HG02970 (cell line): ENCODE results near the gene SLC4A1AP.
"Not testable (repeated sequence)": the region's sequence is repeated elsewhere in the genome, so short reads cannot be mapped to it uniquely, and the experiment has no call there.

ENCODE experiments used
- ATAC-seq: cut with Tn5 transposase; IDR thresholded peaks from one replicate; pipeline ENCODE4 v1.9.1; 2021; ENCODE audit warnings: mild to moderate bottlenecking, moderate library complexity, moderate number of reproducible peaks; ENCODE audit not compliant: unreplicated experiment, low FRiP score

The SLC4A1AP gene, protein sequence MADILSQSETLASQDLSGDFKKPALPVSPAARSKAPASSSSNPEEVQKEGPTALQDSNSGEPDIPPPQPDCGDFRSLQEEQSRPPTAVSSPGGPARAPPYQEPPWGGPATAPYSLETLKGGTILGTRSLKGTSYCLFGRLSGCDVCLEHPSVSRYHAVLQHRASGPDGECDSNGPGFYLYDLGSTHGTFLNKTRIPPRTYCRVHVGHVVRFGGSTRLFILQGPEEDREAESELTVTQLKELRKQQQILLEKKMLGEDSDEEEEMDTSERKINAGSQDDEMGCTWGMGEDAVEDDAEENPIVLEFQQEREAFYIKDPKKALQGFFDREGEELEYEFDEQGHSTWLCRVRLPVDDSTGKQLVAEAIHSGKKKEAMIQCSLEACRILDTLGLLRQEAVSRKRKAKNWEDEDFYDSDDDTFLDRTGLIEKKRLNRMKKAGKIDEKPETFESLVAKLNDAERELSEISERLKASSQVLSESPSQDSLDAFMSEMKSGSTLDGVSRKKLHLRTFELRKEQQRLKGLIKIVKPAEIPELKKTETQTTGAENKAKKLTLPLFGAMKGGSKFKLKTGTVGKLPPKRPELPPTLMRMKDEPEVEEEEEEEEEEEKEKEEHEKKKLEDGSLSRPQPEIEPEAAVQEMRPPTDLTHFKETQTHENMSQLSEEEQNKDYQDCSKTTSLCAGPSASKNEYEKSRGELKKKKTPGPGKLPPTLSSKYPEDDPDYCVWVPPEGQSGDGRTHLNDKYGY

DNA sequence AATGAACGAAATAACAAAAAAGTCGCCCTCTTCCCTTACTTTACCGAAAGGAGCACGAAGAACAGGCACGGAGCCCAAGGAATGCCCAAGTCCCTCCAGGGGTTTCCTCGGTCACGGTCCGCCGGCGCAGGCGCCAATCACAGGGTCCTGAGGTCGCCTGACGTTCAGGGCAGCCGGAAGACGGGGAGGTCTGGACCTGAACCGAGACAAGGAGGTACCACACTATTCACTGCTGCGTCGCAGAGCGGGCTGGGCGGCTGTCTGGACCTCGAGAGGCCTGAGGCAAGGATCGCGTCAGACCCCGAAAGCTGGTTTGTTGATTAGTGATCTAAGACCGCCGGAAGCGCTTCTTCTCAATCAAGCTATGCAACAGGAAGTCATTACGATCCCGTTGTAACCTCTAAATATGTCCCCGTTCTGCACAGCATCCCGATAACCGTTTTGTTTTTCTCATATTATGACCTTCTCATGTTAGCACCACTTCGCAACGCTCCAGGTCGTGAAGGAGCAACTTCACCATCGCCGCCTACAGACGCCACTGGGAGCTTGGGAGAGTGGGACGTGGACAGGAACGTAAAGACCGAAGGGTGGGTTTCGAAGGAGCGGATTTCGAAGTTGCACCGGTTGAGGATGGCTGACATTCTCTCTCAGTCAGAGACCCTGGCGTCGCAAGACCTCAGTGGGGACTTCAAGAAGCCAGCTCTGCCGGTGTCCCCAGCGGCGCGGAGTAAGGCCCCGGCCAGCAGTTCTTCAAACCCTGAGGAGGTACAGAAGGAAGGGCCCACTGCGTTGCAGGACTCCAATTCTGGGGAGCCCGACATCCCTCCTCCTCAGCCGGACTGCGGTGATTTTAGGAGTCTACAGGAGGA is at the start of gene SLC4A1AP, which contains the start of gene SUPT7L:
Gene SLC4A1AP (plus strand): TSS at position 605 of the 869 bp plus-strand sequence. CDS start 26 bp downstream, at position 631.
Gene SUPT7L (minus strand): TSS at position 330 of the 869 bp plus-strand sequence. CDS start 1,422 bp downstream, outside the sequence.
- ATAC-seq = peak; percentile 70

DNA sequence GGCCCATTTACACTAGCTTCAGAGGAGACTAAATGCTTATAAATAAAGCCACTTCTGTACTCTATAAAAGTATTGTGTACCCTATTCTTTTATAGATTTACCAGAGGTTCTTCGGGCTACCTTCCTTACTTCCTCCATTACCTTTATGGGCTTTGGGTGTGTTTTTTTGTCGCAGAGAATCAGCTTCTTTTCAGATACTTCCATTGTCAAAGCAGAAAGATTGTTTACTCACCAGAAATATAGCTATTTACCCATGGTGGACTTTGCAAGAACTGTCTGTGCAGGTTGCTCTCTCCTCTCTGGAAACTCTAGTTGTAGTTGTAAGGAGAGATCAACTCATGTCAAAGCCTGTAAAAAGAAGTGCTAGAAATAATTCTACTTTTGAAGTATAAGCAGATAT is 49.7 kb upstream of the SLC4A1AP start:
- ATAC-seq = no peak

DNA sequence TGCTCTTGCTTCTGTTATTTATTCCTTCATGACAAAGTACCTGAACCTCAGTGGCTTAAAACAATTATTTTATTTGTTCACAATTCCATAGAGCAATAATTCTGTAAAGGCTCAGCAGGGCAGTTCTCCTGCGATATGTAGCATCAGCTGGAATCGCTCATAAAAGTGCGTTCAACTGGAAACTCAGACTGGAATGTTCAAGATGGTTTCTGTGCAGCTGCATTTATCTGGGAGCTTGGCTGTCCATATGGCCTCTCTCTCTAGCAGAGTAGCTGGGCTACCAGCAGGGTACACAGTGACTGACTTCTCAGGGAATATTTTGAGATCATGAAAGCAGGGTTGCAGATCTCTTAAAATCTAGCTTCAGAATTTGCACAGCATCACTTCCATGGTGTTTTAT is 48.4 kb upstream of the SLC4A1AP start:
- no peak for ATAC-seq

DNA sequence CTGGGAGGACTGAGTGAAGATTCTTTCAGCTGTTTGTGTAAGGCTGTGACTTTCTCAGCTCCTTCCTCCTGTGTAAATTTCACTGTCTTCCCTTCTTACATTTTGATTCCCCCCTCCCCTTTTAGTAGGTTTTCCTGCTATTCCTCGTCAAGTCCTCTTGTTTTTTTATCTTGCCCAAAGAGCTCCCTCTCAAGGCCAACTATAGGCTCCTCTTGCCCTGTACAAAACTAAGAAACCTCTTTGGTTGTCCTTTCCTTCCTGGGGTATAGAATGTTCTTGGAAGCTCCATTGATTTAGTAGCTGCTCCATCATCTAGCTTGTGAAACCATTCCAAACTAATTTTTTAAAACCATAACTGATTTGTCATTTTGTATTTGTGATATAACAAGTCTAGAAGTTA is 42.2 kb upstream of the SLC4A1AP start:
- ATAC-seq = no peak

DNA sequence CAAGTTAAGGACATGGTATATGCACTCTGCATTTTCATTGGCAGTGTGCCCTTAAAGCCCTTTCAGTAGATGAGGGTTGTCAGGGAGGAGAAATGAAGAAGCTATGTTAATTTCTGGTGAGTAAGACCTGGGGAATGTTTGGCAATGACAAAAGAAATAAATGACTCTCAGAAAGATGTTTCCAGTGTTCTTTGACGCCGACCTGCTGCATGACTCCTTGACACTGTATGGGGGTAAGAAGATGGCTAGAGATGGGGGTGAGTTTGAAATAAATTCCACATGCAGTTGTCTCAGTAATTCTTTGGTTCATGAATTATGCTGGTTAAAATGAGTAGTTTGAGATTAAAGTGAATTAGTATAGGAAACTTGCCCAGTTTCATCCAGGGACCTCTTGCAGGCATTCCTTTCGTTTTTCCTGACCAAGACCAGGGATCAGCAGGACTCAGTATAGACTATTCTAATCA is 40.7 kb upstream of the SLC4A1AP start:
- no peak for ATAC-seq

DNA sequence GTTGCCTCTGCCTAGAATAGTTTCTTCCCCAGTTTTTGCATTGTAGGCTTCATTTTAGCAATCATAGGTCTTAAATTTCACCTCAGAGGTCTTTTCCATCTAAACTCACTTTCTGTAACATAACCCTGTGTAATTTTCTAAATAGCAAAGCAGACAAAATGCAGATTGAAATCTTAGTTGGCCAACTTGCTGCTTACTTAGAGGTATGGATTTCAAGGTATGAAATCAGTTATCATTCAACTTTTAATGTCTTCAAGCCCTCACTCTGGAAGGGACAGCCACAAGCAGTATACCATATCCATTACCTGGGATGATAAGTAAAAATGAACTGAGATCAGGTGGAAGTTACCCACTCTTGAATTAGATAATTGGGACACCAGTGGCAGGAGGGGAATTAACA is 38.7 kb upstream of the SLC4A1AP start:
- no peak for ATAC-seq

DNA sequence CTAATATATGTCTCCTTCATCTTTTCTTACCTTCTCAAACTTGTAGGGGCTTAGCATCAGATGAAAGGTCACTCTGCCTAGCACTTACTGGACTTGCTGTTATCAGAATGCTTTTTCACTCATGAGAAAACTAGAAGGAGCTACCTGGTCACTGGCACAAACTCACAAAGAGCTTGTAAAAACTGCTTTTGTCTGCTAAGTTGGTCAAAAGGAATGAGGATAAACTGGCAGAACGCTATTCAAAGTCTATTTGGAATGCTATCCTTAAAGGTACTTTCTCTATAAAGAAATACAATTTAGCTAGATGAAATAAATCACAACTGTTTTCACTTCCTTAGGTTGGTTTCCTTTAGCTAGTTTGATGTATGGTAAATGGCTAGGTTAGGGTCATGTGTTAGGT is 37.4 kb upstream of the SLC4A1AP start:
- not testable (repeated sequence) for ATAC-seq

DNA sequence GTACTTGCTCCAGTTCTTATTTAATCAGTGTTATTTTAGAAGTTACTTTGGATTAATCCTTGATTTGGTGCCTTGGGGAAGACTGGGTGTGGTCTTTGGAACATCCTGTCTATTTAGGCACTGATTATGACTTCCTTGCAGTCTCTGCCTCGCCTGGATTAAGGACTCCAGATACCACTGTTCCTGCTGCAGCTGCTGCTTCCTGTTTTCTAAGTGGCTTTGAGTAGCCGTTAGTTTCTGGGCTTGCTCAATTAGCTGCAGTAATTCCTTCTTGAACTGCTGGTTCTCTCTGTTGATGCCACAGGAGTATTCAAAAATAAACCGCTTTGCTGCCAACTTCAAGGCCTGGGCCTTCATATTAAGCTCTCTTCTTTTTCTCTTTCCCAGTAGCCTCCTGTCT is 36.8 kb upstream of the SLC4A1AP start:
- not testable (repeated sequence) for ATAC-seq

DNA sequence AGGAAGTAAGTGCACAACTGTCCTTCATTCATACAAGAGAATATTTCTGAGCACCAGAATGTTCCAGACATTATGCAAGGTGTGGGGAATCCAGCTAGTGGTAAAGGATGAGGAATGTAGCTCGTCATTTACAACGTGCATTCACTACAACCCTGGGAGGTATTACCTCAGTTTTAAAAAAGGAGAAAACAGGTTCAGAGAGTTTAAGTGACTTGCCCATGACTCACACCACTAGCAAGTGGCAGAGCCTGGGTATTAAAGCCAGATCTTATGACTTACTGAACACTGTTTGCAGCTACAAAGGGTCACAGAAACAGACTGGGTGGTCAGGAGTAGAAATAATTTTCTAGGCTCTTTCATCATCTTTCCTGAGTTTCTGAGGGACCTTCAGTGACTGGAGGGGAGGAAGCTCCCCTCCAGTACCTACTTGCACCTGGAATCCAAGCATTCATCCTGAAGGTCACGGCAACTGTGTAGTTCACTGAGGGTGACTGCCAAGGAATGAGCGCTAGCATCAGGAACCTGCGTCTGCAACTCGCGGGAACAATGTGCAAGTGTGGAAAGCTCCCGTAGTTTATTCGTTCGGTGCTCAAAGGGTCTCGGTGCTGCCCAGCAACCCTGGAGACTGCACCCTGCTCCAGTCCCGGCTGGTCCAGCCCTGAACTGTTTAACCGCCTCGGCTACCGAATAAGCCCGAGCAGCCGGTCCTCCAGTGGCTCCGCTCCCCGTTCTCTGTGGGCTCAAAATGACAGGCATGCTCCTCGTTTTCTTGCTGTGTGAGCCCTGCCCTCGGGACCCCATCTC is 35.5 kb upstream of the SLC4A1AP start:
- peak; percentile 12 for ATAC-seq

DNA sequence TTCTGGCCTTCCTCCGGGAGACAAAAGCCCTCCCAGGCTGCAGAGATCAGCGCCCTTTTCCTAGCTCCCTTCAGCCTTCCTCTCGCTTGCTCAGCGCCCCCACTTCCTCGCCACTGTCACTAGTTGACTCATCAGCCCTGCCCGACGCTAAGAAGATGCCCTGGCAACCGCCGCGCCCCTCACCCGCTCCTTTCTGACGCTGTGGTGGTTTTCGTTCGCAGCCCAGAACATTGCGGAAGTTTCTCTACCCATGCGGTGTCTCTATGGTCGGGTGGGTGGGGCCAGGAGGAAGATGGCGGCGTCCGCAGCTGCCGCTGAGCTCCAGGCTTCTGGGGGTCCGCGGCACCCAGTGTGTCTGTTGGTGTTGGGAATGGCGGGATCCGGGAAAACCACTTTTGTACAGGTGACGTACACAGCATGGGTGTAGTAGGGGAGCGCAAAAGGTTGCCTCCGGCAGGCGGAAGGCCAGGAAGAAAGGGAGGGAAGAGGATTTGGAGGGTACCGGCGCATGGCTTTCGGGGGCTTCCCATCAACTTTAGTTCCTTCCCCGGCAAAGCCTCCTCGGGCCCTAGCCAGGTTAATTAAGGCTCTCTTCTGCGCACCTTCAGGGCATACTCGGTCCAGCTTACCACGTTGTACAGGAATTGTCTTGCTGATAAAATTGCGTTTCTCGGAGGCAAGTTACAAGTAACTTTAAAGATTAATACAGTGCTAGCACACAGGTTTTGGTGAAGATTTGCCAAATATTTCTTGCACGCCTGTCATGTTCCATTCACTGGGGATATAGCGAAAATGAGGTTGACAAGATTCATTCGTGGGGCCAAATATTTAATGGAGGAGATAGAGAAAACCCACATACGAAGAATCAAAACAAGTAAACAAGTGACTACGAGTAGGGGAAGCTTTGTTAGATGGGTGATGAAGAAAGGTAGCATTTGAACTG is 34.7 kb upstream of the SLC4A1AP start, which contains the start of the genes CCDC121 and GPN1:
Gene CCDC121 (minus strand): TSS at position 246 of the 943 bp plus-strand sequence. CDS start 1,213 bp downstream, outside the sequence.
Gene GPN1 (plus strand): TSS at position 284 of the 943 bp plus-strand sequence. CDS start 9 bp downstream, at position 293.
- ATAC-seq = peak; percentile 94

DNA sequence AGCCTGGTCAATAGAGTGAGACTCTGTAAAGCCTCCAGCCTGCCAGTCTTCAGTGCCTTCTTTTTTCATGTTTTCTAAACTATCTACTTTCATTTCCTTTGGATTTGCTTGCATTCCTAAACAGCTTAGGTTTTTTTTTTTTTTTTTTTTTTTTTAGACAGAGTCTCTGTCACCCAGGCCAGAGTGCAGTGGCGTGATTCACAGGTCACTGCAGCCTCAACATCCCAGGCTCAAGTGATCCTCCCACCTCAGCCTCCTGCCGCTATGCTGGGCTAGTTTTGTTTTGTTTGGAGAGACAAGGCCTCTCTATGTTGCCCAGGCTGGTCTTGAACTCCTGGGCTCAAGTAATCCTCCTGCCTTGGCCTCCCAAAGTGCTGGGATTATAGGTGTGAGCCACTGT is 33.4 kb upstream of the SLC4A1AP start:
- ATAC-seq = not testable (repeated sequence)

DNA sequence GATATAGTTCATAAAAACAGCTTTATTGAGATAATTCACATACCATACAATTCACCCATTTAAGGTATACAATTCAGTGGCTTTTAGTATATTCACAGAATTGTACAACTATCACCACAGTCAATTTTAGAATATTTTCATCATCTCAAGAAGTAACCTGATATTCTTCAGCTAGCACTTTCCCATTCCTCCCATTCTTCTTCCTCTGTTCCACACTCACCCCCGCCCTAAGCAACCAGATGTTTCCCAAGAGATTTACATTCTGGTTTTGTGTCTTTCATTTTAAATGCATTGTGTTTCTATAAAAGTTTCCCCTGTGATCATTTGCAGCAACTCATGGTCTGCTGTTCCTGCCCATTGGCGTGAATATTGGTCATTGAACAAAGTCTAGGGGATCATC is 29.4 kb upstream of the SLC4A1AP start:
- no peak for ATAC-seq

DNA sequence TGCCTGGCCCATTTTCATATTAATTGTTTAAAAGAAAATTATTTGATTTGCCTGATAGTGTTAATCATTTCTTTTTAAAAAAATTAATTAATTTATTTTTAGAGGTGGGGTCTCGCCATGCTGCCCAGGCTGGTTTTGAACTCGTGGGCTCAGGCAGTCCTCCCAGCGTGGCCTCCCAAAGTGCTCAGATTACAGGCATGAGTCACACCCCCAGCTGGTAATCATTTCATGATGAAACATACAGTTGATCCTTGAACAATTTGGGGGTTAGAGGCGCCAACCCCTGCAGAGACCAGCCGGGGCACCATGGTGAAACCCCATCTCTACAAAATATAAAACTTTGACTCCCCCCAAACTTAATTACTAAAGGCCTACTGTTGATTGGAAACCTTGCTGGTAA is 26.9 kb upstream of the SLC4A1AP start:
- ATAC-seq = no peak

DNA sequence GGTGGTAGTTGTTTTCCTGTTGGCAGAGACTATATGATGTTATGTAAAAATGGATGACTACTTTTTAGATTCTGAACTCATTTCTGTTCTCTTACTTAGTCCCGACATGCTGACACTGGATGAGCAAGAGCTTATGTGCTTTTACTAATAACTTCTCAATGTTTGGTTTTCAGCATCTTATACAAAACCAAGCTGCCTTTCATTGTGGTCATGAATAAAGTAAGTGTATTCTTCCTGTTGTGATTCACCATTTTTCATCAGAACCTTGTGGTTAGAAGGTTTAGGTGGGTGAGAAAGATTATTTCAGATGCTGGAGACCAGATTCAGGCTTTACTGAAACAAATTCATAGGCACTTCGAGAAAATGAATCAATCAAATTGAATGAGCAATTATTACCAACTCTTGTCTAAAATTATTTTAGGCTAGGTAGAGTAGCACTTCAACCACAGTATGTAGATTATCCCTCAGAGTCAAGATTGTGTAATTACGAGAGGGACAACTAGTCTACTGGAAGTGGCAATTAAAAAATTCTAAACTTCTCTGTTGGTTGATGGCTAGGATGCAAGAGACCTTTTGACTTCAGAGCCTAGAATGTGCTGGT is 25.6 kb upstream of the SLC4A1AP start:
- no peak for ATAC-seq

DNA sequence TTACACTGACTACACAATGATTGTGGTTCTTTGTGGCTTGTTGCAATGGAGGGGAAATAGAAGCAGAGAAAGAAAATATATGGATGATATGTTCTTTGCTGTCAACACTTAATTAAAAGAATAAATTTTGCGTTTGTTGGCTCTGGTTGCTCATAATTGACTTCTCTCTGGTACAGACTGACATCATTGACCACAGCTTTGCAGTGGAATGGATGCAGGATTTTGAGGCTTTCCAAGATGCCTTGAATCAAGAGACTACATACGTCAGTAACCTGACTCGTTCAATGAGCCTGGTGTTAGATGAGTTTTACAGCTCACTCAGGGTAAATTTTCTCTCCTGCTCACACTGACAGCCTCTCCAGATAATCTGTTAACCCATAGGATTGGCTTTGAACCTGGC is 25.0 kb upstream of the SLC4A1AP start:
- ATAC-seq = no peak

DNA sequence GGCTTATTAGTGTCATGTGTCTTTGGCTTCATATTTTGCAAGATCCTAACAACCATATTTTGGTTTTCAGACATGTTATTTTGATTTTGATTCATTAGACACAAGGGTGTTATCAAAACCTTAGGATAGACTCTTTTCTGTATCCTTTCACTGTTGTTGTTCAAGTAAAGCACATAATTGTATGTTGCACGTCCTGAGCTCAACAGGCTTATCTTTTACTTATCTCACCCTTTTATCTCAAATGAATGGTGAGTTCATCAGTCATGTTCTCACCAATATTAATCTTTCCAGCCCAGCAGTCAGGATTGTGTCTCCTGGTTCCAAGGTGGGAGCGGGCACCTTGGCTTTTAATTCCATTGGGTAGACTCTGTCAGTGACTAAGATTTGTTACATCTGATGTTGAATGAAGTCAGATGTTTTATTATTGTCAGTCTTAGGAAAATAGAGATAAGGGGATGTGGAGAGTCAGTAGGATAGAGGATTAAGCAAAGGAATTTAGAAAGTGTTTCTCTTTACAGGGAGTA is 22.9 kb upstream of the SLC4A1AP start:
- no peak for ATAC-seq

DNA sequence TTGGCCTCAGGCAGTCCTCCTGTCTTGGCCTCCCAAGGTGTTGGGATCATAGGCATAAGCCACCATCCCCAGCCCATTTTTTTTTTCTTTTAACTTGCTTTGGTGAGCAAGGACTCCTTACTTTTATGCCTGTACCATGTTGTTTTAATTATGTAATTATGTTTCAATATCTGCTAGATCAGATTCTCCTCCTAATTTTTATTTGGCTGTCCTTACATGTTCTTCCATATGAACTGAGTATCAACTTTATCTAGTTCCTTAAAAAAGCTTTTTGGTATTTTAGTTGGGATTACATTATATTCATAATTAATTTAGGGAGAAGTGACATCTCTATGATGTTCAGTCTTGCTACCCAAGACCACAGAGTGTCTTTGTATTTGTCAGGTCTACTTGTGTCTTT is 18.5 kb upstream of the SLC4A1AP start:
- ATAC-seq = no peak

DNA sequence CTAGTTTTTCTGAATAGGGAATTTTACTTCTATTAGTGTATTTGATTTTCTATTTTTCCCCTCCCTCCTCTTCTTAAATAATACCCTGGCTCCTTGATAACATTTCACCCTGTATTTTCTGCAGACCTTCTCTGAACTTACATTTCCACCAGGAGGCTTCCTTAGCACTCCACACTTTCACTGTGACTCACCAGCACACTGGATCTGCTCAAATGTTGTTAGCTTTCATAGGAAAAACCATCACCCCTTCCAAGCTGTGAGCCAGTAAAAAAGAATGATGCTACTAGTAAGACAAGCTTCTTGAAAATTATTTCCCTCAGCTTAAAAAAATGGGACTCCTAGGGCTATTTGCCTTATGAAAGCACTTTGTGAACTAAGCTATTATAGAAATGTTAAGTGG is 16.4 kb upstream of the SLC4A1AP start:
- no peak for ATAC-seq
